ENCODE results near the gene ADGRE3. TPM values are rescaled to one million over a fixed set of nuclear protein-coding genes. Genes with fewer than 3 reads are reported as not detected.

The ADGRE3 gene
- polyA plus RNA-seq (ENCODE audit: insufficient read length in 10 of 10) = under 1 TPM in 1 of 10 donors, not detected in 9; 0.05 TPM
- long read RNA-seq, donor 1 = 0 reads
- long read RNA-seq, donor 2 = 0 reads
- long read RNA-seq, donor 3 = 0 reads
- long read RNA-seq, donor 4 = 0 reads
- long read RNA-seq, donor 5 = 0 reads
- long read RNA-seq, donor 6 = 0 reads
- long read RNA-seq, donor 7, partial matches to known transcripts = 259 of 259 reads
- long read RNA-seq, donor 7, other reads (novel, unspliced or antisense) = 0 of 259 reads
- long read RNA-seq, donor 8 = 0 reads
- long read RNA-seq, donor 9 = 0 reads

DNA sequence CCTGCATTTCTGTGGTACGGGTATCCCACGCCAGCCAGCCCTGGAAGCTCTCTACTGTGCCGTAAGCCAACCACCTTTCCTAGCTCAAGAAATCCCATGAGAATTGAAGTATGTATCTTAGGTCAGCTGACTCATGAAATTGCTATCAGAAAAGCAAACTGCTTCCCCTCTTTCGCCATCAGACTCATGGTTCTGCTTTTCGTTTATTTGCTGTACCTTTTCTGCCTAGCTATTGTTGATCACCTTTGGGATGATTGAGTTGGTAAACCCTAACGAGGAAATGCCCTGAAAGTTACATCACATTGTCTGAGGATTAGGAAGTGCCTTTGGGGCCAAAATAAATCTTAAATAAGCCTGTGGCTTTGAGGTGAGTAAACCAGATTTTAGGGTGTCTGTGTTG, at the start of gene ADGRE3:
TSS of gene ADGRE3 (minus strand) at position 81 of the 400 bp plus-strand sequence. CDS start at position 7, 74 bp downstream.
- DNase-seq = peak in 1 of 3 donors; percentile 4

DNA sequence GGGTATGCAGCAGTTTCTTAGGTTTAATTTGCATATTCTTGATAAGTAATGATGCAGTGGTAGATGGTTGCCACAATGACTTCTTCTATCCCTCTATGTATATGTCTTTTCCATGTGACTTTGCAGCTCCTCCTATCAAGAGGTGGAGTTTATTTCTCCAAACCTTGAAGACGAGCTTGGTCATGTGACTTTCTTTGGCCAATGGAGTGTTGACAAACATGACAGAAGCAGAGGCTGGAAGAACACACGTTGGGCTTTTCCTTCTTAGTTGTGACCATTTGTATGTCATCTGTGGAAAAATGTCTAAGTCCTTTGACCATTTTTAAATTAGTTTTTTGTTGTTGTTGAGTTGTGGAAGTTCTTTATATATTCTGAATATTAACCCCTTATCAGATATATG, 47.5 kb upstream of the ADGRE3 start:
- no peak for DNase-seq

DNA sequence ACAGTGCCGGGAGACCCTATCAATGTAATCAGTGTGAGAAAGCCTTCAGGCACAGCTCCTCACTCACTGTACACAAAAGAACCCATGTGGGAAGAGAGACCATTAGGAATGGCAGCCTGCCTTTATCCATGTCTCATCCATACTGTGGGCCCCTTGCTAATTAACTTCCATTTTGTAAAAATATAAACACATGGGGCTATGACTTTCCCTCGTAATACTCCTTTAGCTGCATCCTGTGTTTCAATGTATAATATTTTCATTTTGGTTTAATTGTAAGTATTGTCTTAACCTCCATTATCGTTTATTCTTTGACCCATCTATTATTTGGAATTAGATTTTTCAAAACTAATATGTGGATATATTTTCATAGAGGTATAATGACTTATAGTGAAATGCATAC, 44.5 kb upstream of the ADGRE3 start:
- no peak for DNase-seq

- no peak for DNase-seq
Measured at GRCh38 chr19:14718522-14719116, 44.0 kb upstream of the ADGRE3 start.

DNA sequence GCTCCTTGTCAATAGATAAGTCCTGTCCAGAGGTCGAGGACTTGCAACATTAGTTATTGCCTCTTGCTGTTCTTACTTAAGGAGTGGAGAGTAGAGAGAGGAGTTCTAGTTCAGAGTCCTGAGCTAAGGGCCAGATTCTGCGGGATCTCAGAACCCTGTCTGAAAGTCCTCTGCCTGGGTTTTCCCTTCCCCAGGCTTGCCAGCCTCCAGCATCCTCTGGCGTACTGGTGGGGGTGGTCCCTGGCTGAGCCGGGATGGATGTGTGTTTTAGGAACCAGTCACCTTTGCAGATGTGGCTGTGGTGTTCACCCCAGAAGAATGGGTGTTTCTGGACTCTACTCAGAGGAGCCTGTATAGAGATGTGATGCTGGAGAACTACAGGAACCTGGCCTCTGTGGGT, 41.2 kb upstream of the ADGRE3 start:
- no peak for DNase-seq

DNA sequence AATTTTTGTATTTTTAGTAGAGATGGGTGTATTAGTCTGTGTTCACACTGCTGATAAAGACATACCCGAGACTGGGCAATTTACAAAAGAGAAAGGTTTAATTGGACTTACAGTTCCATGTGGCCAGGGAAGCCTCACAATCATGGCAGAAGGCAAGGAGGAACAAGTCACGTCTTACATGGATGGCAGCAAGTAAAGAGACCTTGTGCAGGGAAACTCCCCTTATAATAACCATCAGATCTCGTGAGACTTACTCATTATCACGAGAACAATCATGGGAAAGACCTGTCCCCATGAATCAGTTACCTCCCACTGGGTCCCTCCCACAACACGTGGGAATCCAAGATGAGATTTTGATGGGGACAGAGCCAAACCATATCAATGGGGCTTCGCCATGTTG, 29.8 kb upstream of the ADGRE3 start:
- no peak for DNase-seq

- no peak for DNase-seq
Measured at GRCh38 chr19:14703833-14704232, 29.2 kb upstream of the ADGRE3 start.

GRCh38 chr19:14700711-14701375, 26.2 kb upstream of the ADGRE3 start:
- DNase-seq = no peak

DNA sequence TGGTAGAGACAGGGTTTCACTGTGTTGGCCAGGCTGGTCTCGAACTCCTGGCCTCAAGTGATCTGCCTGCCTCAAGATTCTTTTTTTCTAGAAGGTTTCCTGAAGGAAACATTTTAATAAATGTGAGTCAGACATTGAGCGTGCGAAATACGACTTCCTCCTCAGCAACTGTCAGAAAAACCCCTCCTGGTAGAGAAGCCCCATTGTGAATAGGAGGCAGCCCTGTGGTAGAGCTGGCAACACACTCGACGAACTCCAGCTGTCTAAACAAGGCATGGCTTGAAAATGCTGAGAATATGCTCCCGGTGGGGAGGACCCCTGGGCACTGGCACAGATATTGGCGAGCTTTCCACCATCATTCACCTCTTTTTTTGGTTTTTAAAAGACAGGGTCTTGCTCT, 25.0 kb upstream of the ADGRE3 start:
- DNase-seq = no peak

DNA sequence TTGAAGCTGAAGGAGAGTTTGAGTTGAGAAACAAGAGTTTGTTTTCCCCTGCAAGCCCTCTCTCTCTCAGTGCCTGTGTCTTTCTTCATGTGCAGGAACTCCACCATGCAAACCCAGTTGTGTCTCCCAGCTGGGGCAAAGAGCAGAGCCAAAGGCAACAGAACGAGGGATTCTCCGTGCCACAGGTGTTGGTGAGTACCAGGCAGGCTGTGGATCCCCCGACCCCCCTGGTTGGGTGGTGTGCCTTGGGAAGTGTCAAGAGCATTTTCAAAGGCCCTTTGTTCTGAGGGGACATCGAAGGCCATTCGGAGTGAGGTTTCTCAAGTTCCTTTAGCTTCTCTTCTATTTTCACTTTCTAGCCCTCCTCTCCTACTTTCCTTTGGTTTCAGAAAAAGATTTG, 20.8 kb upstream of the ADGRE3 start:
- DNase-seq = no peak

DNA sequence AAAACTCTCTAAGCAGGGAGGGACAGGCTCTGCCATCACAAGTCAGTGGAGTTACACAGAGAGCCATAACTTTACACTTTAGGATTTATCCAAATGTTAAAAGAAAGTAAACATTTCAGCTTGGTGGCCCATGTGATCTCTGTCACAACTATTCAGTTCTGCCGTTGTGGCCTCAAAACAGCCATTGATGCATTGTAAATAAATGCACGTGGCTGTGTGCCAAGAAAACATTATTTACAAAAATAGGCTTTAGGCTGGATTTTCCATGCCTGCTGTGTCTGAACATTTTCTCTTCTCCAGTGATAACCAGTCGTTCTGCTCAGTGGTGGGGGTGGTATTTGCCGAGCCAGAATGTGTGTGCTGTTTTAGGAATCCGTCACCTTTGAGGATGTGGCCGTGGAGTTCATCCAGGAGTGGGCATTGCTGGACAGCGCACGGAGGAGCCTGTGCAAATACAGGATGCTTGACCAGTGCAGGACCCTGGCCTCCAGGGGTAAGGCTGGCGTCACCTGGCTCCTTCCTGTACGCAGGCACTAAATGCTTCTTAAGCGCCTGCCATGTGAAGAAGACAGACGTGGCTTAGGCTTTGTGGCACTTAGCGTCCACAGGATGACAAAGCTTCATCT, 20.1 kb upstream of the ADGRE3 start:
- no peak for DNase-seq

GRCh38 chr19:14689598-14690503, 15.2 kb upstream of the ADGRE3 start, which contains the start of gene ZNF333:
ZNF333 (plus strand) TSS chr19:14690048; CDS start chr19:14693492, 3,444 bp downstream.
- DNase-seq = peak; percentile 84 to 96 (median 90)

DNA sequence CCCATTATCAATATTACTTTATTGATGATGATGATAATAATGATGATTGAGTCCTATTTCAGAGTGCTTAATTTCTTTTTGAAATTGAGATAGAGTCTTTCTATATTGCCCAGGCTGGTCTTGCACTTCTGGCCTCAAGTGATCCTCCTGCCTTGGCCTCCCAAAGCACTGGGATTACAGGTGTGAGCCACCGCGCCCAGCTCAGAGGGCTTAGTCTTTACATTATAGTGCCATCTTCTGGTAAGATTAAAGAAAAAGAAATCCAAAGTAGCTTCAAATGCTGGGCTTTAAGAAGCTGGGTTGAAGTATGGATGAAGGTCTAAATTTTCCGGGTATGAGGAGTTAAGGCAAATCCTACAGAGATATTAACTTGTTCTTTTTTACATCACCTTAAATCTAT, 11.8 kb upstream of the ADGRE3 start:
- no peak for DNase-seq

DNA sequence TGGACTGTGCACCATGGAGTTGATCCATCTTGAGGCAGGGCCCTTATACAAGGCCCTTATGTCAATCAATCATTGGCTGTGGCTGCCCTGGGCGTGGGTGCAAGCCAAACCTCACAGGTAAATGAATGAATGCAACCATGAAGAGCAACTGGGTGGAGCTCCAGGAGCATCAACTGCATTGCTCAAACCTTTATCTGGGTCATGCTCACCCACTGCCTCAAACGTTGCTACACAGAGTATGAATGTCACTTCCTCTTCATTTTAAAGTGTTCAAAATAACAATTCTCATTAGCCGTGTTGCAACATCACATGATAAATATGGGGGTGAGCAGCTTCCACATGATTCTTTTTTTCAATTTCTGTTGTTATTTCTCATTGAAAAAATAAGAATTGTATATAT, 8.8 kb upstream of the ADGRE3 start:
- DNase-seq = no peak

GRCh38 chr19:14682084-14682483, 7.4 kb upstream of the ADGRE3 start:
- no peak for DNase-seq

GRCh38 chr19:14678199-14678598, 3.6 kb upstream of the ADGRE3 start:
- DNase-seq = no peak

GRCh38 chr19:14677464-14677863, 2.8 kb upstream of the ADGRE3 start:
- DNase-seq = no peak

GRCh38 chr19:14676762-14677161, 2.1 kb upstream of the ADGRE3 start:
- DNase-seq = no peak

DNA sequence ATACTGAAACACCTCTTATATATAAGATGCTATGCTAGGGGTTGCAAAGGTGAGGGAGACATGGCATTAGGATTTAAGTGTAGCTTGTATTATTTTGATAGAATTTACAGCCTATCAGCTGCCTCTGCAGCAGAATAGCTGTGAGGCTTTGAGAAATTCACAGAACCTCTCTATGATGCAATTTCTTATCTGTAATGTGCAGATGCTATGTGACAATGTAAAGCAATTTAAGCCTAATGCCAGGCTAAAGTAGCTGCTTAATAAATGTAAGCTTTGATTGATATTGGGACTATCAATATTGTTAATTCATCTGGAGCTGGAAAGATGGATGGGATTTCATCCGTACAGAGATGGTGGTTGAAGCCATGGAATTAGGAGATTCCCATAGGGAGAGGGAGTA, 1.6 kb downstream of the ADGRE3 start:
- no peak for DNase-seq

DNA sequence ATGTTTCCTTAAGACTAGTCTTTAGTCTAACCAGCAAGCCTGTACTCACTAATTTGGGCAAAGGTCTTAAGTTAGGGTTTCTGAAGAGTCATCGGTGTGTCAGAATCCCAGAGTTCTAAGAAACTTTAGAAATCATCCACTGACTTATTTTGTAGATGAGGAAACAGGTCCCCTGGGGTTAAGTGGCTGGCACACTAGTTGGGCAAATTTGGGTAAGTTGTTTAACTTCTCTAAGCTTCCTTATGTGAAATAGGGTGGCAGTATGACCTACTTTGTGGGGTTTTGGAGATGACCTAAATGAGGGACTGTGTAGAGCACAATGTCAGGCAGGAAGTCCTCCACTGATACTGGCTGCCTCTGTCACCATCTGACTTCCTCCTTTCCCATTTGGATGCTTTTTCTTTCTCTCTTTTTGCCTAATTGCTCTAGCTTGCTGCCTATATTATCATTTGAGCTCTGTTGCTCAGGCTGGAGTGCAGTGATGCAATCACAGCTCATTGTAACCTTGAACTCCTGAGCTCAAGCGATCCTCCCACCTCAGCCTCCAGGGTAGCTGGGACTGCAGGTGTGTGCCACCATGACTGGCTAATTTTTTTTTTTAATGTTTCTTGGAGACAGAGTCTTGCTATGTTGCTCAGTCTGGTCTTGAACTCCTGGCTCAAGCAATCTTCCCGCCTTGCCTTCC, 2.3 kb downstream of the ADGRE3 start:
- no peak for DNase-seq

- DNase-seq = no peak
Measured at GRCh38 chr19:14670408-14670807, 4.2 kb downstream of the ADGRE3 start.
